ENCODE measurements around the gene ANXA7.
"Not testable (repeated sequence)": the region's sequence is repeated elsewhere in the genome, so short reads cannot be mapped to it uniquely, and the experiment has no call there.

ANXA7 gene

GRCh38 chr10:73338801-73339368 is 75.0 kb downstream of the ANXA7 start:
- TF ChIP-seq ZFX (IDR thresholded peaks at IDR 0.05; ENCODE audit: borderline replicate concordance) (no peak), CTCF (IDR thresholded peaks at IDR 0.05) (no peak)
- no peak overlapping the region for H3K27ac ChIP-seq

DNA sequence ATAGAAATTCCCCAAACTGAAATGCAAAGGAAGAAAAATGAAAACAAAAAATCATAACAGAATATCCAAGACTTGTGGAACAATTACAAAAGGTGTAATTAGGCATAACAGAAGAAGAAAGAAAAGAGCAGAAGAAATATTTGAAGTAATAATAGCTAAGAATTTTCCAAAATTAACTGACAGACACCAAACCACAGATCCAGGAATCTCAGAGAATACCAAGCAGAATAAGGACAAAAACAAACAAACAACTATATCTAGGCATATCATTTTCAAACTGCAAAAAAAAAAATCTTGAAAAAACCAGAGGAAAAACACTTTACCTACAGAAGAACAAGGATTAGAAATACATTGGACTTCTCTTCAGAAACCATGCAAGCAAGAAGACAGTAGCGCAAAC is 80.7 kb downstream of the ANXA7 start:
- no peak overlapping the region for H3K27ac ChIP-seq
- TF ChIP-seq CTCF (IDR thresholded peaks at IDR 0.05) (no peak), ZFX (IDR thresholded peaks at IDR 0.05; ENCODE audit: borderline replicate concordance) (no peak)

DNA sequence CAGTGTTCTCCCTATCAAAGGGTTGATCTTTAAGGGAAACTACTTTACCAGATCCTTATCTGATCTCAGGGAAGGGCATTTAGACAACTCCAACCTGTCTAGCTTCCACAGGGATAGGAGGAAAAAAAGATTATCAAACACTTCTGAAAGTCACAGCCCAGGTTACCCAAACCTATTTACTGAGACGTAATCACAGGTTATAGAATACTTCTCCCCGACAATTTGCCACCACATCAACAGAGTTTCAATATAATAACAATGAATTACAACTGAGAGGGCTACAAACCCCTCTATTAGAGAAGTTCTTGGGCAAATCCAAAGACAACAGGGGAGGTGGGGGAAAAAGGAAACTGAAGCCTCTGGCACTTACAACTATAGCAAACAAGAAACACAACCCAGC is 81.5 kb downstream of the ANXA7 start:
- H3K27ac ChIP-seq = no peak overlapping the region
- TF ChIP-seq CTCF (IDR thresholded peaks at IDR 0.05) = no peak
- no peak for TF ChIP-seq ZFX (IDR thresholded peaks at IDR 0.05; ENCODE audit: borderline replicate concordance)

GRCh38 chr10:73328523-73328922 is 85.3 kb downstream of the ANXA7 start:
- H3K27ac ChIP-seq = not testable (repeated sequence)

DNA sequence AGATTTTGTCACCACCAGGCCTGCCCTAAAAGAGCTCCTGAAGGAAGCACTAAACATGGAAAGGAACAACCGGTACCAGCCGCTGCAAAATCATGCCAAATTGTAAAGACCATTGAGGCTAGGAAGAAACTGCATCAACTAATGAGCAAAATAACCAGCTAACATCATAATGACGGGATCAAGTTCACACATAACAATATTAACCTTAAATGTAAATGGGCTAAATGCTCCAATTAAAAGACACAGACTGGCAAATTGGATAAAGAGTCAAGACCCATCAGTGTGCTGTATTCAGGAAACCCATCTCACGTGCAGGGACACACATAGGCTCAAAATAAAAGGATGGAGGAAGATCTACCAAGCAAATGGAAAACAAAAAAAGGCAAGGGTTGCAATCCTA is 88.6 kb downstream of the ANXA7 start:
- H3K27ac ChIP-seq = not testable (repeated sequence)

All from 22Rv1 (cell line).